NCI-H1092 treated with DMSO at 0.1 percent for 48 hours (cell line): ENCODE results near the gene ZNF280A.

Source experiments
- DNase-seq: peaks from one replicate; lab custom pipeline; 2025; lab: John Stamatoyannopoulos, UW

ZNF280A gene

GRCh38 chr22:22520020-22520656 is at the start of gene ZNF280A:
TSS of gene ZNF280A (minus strand) at chr22:22520270. CDS start at chr22:22515630, 4,640 bp downstream.
- DNase-seq, result no peak

GRCh38 chr22:22569218-22569617 is 49.1 kb upstream of the ZNF280A start:
- DNase-seq, result no peak

- no peak for DNase-seq
These were observed 45.9 kb upstream of the ZNF280A start for GRCh38 chr22:22565981-22566380.

GRCh38 chr22:22558972-22559603 is 39.0 kb upstream of the ZNF280A start, which contains the start of gene PRAME:
TSS of gene PRAME (minus strand) at chr22:22559265. CDS start at chr22:22556832, 2,433 bp downstream.
- DNase-seq, result peak; percentile 61

GRCh38 chr22:22558071-22558971 is 38.3 kb upstream of the ZNF280A start:
- no peak for DNase-seq

- no peak for DNase-seq
These were observed 37.2 kb upstream of the ZNF280A start for GRCh38 chr22:22556995-22557925.

GRCh38 chr22:22556578-22556977 is 36.5 kb upstream of the ZNF280A start:
- DNase-seq, result no peak

GRCh38 chr22:22555596-22555995 is 35.5 kb upstream of the ZNF280A start:
- DNase-seq, result no peak

- DNase-seq, result no peak
These were observed 34.7 kb upstream of the ZNF280A start for GRCh38 chr22:22554587-22555284.

GRCh38 chr22:22553735-22554586 is 33.9 kb upstream of the ZNF280A start:
- no peak for DNase-seq

GRCh38 chr22:22553141-22553540 is 33.1 kb upstream of the ZNF280A start:
- DNase-seq, result no peak

GRCh38 chr22:22552630-22553029 is 32.6 kb upstream of the ZNF280A start:
- DNase-seq, result peak; percentile 35

- DNase-seq, result no peak
These were observed 30.8 kb upstream of the ZNF280A start for GRCh38 chr22:22550789-22551434.

GRCh38 chr22:22548910-22549309 is 28.8 kb upstream of the ZNF280A start:
- DNase-seq, result no peak

- no peak for DNase-seq
These were observed 28.2 kb upstream of the ZNF280A start for GRCh38 chr22:22548317-22548716.

- no peak for DNase-seq
These were observed 27.7 kb upstream of the ZNF280A start for GRCh38 chr22:22547692-22548300.

GRCh38 chr22:22547226-22547625 is 27.2 kb upstream of the ZNF280A start:
- no peak for DNase-seq

- DNase-seq, result no peak
These were observed 26.4 kb upstream of the ZNF280A start for GRCh38 chr22:22546490-22546889.

- no peak for DNase-seq
These were observed 25.0 kb upstream of the ZNF280A start for GRCh38 chr22:22545084-22545483.
